BJ (cell line): Measurements from ENCODE around the gene WDR74. TPM values are rescaled to one million over a fixed set of nuclear protein-coding genes. Genes with fewer than 3 reads are reported as not detected.

Source experiments
- CTCF ChIA-PET: fragments of 350-600 bp; formaldehyde crosslinking; extraction: SDS; loops from one replicate; lab custom pipeline; 2021; ENCODE audit warnings: antibody characterized with exemption, inconsistent platforms; lab: Yijun Ruan, JAX
- POLR2A ChIA-PET: fragments of 300-600 bp; sonication (Branson Sonifier 250); formaldehyde crosslinking; extraction: SDS; loops from one replicate; lab custom pipeline; 2021; ENCODE audit warnings: antibody characterized with exemption; lab: Charles Lee
- DNase-seq: peaks from one replicate; pipeline ENCODE4 v3.0.0-alpha.2; 2011; ENCODE audit warnings: low read depth
- H3K27me3 ChIP-seq: 2 replicates; pipeline ENCODE4 v1.6.0; 2011; ENCODE audit warnings: low read length; ENCODE audit not compliant: control insufficient read depth, insufficient read depth
- H3K36me3 ChIP-seq: 2 replicates; pipeline ENCODE4 v1.5.1; 2011; ENCODE audit warnings: low read length; ENCODE audit not compliant: control insufficient read depth, insufficient read depth
- H3K4me3 ChIP-seq: 2 replicates; pipeline ENCODE4 v1.5.1; 2011; ENCODE audit warnings: low read depth, mild to moderate bottlenecking, control low read depth, low read length
- polyA plus RNA-seq: library from polyadenylated mRNA; depleted of rRNA; stranded (reverse); fragments of >200 nt; gene quantifications from 2 replicates; pipeline ENCODE4 v1.2.3, GENCODE V29; 2011
- TF ChIP-seq, protein P1 (sequence below): IDR thresholded peaks from 2 replicates; pipeline ENCODE4 v1.5.1; 2011; ENCODE audit warnings: low read depth, mild to moderate bottlenecking, control low read depth, inconsistent platforms, low read length, moderate library complexity; ENCODE audit not compliant: insufficient read depth

Gene WDR74
- polyA plus RNA-seq, 1 experiment: 37.9 TPM

DNA sequence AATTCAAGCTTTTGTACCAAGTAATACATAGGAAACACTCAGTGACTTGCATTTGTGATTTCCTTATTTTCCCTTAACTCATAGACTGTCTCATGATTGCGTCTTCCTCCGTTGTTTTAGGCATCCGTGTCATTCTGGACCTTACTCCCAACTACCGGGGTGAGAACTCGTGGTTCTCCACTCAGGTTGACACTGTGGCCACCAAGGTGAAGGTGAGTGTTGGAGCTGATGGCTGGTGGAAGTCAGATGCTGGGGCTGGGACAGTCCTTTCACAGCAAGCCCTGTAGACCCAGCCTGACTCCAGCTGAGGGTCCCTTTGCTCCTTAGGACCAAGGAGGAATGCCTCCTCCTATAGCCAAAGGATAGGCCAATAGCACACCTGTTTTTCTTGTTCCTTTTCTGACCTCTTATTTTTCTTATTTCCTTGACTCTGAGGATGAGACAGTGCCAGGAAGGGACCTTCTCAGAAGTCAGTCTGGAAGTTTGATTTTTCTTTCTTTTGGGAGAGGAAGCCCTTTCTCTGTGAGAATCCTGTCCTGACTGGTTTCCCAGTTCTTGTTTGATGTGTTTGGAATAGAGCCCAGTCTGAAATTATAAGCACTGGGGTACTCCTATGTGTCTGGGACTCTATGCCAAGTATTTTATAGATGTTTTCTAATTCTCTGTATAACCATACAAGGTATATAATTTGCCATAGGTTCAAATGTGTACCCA is 43.6 kb upstream of the WDR74 start:
- Histone ChIP-seq H3K4me3 (peak overlapping the region; percentile 98), H3K27me3 (no peaks in the 10 kb centered on the region), H3K36me3 (peaks cover 28% of the 10 kb centered on the region)
- ChIA-PET CTCF (interaction anchor here (1.3 to 6.6 kb wide), 3 partner anchors 10 to 96 kb away, joined by 4 to 43 read pairs (median 4); partner anchors contain the start of gene TMEM179B), POLR2A (no interaction called here)
- TF ChIP-seq, protein P1, sequence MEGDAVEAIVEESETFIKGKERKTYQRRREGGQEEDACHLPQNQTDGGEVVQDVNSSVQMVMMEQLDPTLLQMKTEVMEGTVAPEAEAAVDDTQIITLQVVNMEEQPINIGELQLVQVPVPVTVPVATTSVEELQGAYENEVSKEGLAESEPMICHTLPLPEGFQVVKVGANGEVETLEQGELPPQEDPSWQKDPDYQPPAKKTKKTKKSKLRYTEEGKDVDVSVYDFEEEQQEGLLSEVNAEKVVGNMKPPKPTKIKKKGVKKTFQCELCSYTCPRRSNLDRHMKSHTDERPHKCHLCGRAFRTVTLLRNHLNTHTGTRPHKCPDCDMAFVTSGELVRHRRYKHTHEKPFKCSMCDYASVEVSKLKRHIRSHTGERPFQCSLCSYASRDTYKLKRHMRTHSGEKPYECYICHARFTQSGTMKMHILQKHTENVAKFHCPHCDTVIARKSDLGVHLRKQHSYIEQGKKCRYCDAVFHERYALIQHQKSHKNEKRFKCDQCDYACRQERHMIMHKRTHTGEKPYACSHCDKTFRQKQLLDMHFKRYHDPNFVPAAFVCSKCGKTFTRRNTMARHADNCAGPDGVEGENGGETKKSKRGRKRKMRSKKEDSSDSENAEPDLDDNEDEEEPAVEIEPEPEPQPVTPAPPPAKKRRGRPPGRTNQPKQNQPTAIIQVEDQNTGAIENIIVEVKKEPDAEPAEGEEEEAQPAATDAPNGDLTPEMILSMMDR: no peak
- no peak for DNase-seq

DNA sequence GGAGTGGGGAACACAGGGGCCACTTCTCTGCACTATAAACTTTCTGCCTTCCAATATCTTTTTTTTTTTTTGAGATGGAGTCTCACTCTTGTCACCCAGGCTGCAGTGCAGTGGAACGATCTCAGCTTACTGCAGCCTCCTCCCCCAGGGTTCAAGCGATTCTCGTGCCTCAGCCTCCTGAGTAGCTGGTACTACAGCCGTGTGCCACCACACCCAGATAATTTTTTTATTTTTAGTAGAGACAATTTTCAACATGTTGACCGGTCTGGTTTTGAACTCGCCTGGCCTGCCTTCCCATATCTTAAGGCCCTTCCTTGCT is 43.0 kb upstream of the WDR74 start:
- TF ChIP-seq, protein P1: no peak
- Histone ChIP-seq H3K27me3 (no peaks in the 10 kb centered on the region), H3K4me3 (peak overlapping the region; percentile 98), H3K36me3 (peaks cover 24% of the 10 kb centered on the region)
- DNase-seq: no peak
- CTCF ChIA-PET: interaction anchor here (1.3 to 6.6 kb wide), 6 partner anchors 11 to 107 kb away, joined by 3 to 43 read pairs (median 4); partner anchors contain the start of gene TMEM179B
- POLR2A ChIA-PET: interaction anchor here (0.7 to 0.8 kb wide), 2 partner anchors 12 to 41 kb away, joined by 5 to 9 read pairs; no protein-coding TSS in a partner anchor

DNA sequence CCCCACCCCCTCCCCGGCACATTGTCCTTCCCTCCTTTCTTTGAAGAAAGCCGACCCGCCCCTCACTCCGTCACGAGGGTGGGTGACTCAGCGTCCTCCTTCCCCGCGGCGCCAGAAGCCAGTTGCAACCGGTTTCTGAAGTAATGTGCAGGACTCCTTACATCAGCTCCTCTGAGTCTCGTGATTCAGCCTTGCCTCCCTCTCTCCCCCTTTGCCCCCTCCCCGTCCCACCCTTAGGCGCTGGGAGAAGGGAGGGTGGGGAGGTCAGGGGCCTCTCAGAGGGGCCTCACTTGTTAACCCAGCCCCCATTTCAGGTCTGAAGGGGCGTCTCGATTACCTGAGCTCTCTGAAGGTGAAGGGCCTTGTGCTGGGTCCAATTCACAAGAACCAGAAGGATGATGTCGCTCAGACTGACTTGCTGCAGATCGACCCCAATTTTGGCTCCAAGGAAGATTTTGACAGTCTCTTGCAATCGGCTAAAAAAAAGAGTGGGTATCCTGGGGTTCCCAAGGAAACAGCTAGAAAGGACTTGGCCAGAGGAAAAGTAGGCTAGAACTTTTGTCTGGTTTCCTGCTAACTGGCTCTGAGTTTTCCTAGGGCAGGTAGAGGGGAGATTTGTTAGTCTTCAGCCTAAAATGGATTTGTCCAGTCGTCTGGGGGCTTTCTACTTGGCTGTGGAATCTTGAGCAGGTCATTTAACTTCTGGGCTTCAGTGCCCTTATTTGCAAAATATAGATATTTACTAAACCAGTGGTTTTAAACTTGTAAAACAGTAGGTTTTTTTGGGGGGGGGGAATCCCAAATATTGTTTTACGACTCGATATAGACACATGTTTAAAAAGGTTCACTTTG is 42.4 kb upstream of the WDR74 start:
- H3K4me3 ChIP-seq: peak overlapping the region; percentile 98
- CTCF ChIA-PET: interaction anchor here (0.7 to 6.6 kb wide), 15 partner anchors 11 to 734 kb away, joined by 3 to 43 read pairs (median 4); partner anchors contain the start of genes LRRN4CL and TMEM179B
- TF ChIP-seq, protein P1: no peak
- peak; percentile 87 for DNase-seq
- POLR2A ChIA-PET: interaction anchor here (0.7 to 1.0 kb wide), 4 partner anchors 13 to 41 kb away, joined by 4 to 9 read pairs (median 4); no protein-coding TSS in a partner anchor
- no peaks in the 10 kb centered on the region for H3K27me3 ChIP-seq
- peaks cover 22% of the 10 kb centered on the region for H3K36me3 ChIP-seq

DNA sequence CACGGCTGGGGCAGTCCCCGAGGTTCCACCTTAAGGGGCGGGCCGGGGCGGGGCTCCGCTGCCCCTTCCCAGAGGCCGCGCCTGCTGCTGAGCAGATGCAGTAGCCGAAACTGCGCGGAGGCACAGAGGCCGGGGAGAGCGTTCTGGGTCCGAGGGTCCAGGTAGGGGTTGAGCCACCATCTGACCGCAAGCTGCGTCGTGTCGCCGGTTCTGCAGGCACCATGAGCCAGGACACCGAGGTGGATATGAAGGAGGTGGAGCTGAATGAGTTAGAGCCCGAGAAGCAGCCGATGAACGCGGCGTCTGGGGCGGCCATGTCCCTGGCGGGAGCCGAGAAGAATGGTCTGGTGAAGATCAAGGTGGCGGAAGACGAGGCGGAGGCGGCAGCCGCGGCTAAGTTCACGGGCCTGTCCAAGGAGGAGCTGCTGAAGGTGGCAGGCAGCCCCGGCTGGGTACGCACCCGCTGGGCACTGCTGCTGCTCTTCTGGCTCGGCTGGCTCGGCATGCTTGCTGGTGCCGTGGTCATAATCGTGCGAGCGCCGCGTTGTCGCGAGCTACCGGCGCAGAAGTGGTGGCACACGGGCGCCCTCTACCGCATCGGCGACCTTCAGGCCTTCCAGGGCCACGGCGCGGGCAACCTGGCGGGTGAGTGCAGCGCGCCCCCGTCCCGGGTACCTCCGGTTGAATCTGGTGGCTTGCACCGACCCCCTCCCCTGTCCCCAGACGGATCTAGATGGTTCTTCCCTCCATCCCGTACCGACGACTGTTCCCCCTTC is 41.6 kb upstream of the WDR74 start, which contains the start of gene SLC3A2:
Gene SLC3A2, plus strand, starts transcription at position 94 of the 776 bp plus-strand sequence. Its CDS starts 128 bp downstream, at position 222.
- TF ChIP-seq, protein P1: peak; percentile 78
- ChIA-PET CTCF (interaction anchor here (0.6 to 6.6 kb wide), 15 partner anchors 12 to 735 kb away, joined by 3 to 43 read pairs (median 3); partner anchors contain the start of genes LRRN4CL, TAF6L and TMEM179B), POLR2A (interaction anchor here (0.5 to 1.0 kb wide), 3 partner anchors 25 to 393 kb away, joined by 3 to 4 read pairs (median 4); no protein-coding TSS in a partner anchor)
- peak within 1 kb of the TSS; percentile 98 for H3K4me3 ChIP-seq
- no peaks in the 10 kb centered on the region for H3K27me3 ChIP-seq
- peaks cover 17% of the 10 kb centered on the region for H3K36me3 ChIP-seq
- DNase-seq: peak; percentile 45
